Measurements from ENCODE around the gene KCNC1. TPM values are rescaled to one million over a fixed set of nuclear protein-coding genes. Genes with fewer than 3 reads are reported as not detected.

KCNC1 gene
- polyA plus RNA-seq, 1 experiment = not detected

- no peak for TF ChIP-seq CTCF (IDR thresholded peaks at IDR 0.05; ENCODE audit: insufficient read depth, low read depth, low read length)
- DNase-seq (ENCODE audit: low read depth) = no peak
- POLR2A ChIA-PET = no interaction called here
- no peaks in the 10 kb centered on the region for H3K27me3 ChIP-seq (ENCODE audit: control insufficient read depth, insufficient read depth, low read length)
- no peaks in the 10 kb centered on the region for H3K36me3 ChIP-seq (ENCODE audit: control insufficient read depth, insufficient read depth, low read length)
- no peak overlapping the region for H3K4me3 ChIP-seq (ENCODE audit: low read depth, low read length)
- CTCF ChIA-PET = interaction anchor here (0.6 to 0.9 kb wide), 2 partner anchors 10 to 116 kb away, joined by 3 read pairs; no protein-coding TSS in a partner anchor
Observed at GRCh38 chr11:17798716-17799115, 64.1 kb downstream of the KCNC1 start.

DNA sequence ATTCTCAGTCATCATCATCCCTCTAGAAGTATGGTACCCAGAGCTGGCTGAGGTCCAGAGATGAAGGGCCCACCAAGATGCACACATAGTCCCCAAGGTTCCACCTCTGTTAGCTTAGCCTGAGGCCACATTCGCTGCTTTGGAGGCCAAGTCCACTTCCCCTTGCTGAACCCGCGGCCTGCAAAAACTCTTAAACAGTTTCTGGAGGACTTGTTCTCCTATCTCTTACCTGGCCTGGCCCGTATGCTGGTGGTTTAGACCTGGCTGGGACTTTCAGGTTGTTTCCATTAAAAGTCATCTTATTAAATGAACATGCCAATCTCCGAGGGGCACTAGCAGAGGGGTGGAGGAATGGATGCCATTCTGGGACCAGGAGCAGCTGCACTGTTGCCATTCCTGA, 64.6 kb downstream of the KCNC1 start:
- H3K4me3 ChIP-seq (ENCODE audit: low read depth, low read length) = no peak overlapping the region
- H3K36me3 ChIP-seq (ENCODE audit: control insufficient read depth, insufficient read depth, low read length) = no peaks in the 10 kb centered on the region
- no peaks in the 10 kb centered on the region for H3K27me3 ChIP-seq (ENCODE audit: control insufficient read depth, insufficient read depth, low read length)
- no peak for TF ChIP-seq CTCF (IDR thresholded peaks at IDR 0.05; ENCODE audit: insufficient read depth, low read depth, low read length)
- POLR2A ChIA-PET = no interaction called here
- DNase-seq (ENCODE audit: low read depth) = no peak
- CTCF ChIA-PET = interaction anchor here (0.9 kb wide), 1 partner anchor 11 kb away, joined by 3 read pairs; no protein-coding TSS in a partner anchor

DNA sequence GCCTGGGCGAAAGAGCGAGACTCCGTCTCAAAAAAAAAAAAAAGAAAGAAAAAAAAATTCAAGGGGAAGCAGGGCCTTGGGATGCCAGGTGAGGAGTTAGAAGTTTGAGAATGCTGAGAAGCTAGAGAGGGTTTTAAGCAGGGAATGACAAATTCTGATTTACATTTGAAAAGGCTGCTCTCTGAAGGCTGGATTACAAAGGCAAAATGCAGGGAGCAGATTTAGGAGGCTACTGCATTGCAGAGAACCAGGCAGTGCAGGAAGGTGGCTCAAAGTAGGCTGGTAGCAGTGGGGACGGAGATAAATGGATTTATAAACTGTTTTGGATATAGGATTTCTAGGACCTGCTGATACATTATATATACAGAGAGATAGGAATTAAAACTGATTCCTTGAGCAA, 66.6 kb downstream of the KCNC1 start:
- Histone ChIP-seq H3K27me3 (ENCODE audit: control insufficient read depth, insufficient read depth, low read length) (no peaks in the 10 kb centered on the region), H3K36me3 (ENCODE audit: control insufficient read depth, insufficient read depth, low read length) (no peaks in the 10 kb centered on the region), H3K4me3 (ENCODE audit: low read depth, low read length) (no peak overlapping the region)
- POLR2A ChIA-PET = no interaction called here
- CTCF ChIA-PET = no interaction called here
- no peak for DNase-seq (ENCODE audit: low read depth)
- TF ChIP-seq CTCF (IDR thresholded peaks at IDR 0.05; ENCODE audit: insufficient read depth, low read depth, low read length) = no peak

- no peak for DNase-seq (ENCODE audit: low read depth)
- CTCF ChIA-PET = no interaction called here
- POLR2A ChIA-PET = no interaction called here
- no peak overlapping the region for H3K4me3 ChIP-seq (ENCODE audit: low read depth, low read length)
- H3K27me3 ChIP-seq (ENCODE audit: control insufficient read depth, insufficient read depth, low read length) = no peaks in the 10 kb centered on the region
- TF ChIP-seq CTCF (IDR thresholded peaks at IDR 0.05; ENCODE audit: insufficient read depth, low read depth, low read length) = no peak
- H3K36me3 ChIP-seq (ENCODE audit: control insufficient read depth, insufficient read depth, low read length) = no peaks in the 10 kb centered on the region
Observed at GRCh38 chr11:17802491-17802890, 67.9 kb downstream of the KCNC1 start.

- TF ChIP-seq CTCF (IDR thresholded peaks at IDR 0.05; ENCODE audit: insufficient read depth, low read depth, low read length) = no peak
- Histone ChIP-seq H3K27me3 (ENCODE audit: control insufficient read depth, insufficient read depth, low read length) (no peaks in the 10 kb centered on the region), H3K36me3 (ENCODE audit: control insufficient read depth, insufficient read depth, low read length) (no peaks in the 10 kb centered on the region), H3K4me3 (ENCODE audit: low read depth, low read length) (no peak overlapping the region)
- CTCF ChIA-PET = no interaction called here
- POLR2A ChIA-PET = no interaction called here
- no peak for DNase-seq (ENCODE audit: low read depth)
Observed at GRCh38 chr11:17803754-17804334, 69.3 kb downstream of the KCNC1 start.
